Stimulated activated CD8-positive, alpha-beta memory T cell treated with anti-CD3 and anti-CD28 coated beads, Interleukin-7, amount 100 ng/mL, for 4 hours (primary cell): ENCODE data around the gene NTF3.

Experiments
- DNase-seq, 2 donors: peaks; one replicate each; pipeline ENCODE4 v3.0.0-alpha.2; 2020; ENCODE audit warnings: low read depth in 2 of 2

Gene NTF3

DNA sequence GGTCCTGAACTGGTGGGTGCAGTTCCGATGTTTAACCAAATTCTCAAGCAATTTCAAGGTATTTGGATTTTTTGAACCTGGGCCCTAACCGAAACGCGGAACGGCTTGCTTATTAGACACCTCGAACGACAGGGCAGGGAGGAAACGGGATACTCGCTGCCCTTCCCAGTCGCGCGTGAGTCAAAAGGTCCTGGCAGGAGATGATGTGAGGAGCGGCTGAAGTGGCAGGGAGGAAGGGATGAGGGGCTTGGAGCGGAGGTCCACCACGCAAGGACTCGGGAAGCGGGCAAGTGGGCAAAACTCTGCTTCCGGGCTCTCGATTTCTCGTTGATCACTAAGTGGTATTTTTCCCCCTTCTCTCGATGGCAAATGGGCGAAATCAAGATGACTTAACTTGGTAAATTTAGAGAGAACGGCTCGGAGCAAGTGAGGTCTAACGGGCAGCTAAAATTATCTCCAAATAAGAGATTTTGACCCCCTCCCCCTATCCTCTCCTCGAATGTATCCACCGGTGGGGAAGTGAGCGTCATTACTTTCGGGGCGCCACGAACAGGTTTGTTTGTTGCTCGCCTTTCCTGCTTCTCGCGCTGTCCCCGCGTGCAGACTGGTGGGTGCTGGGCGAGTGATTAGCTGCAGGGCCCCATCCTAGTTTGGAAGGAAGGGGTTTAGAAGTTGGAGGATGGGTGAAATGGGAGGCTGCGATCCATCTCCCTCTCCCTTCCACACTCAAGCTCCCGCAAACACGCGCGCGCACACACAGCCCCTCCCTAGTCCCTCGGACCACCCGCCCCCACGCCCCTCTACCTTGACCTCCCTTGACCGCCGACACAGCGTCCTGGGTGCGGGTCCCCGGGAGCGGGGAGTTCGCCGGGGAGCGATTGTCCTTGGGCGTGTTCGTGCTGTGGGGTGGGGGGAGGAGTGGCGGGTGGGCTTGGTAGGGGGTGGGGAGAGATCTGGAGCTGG is 986 bp upstream of the NTF3 start:
- DNase-seq, result no peak

DNA sequence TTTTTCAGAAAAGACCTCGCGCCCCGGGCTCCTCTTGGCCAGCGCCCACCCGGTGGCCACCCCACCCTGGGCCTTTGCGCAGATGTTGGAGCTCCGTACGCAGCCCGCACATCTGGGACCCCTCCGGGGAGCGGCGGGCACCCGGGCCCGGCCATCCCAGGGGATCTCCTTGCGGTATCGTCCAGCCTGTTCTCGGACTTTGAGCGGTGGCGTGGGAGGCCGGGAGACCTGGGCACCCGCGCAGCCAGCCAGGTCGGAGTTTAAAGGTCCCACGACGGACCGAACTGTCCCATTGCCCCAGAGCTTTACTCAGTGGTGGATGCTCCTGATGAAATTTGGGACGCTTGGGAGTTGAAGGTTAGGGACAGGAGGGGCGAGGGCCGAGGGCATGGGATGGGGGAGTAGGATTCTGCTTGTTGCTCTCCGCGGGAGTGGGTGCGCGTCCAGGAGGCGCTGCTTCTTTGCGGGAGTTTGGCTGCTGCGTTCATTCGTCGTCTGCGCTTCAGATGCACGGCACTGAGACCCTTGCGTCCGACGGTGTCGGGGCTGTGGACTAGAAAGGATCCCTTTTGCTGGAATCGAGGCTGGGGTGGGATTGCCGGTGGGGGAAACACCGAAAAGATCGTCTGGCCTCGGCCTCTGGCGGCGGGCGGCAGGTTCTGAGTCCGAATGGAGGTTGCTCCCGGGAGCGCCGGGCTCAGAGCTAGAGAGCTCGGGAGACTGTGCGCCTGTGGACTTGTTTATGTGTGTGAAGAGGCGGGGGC is 1.4 kb downstream of the NTF3 start:
- DNase-seq, result no peak

DNA sequence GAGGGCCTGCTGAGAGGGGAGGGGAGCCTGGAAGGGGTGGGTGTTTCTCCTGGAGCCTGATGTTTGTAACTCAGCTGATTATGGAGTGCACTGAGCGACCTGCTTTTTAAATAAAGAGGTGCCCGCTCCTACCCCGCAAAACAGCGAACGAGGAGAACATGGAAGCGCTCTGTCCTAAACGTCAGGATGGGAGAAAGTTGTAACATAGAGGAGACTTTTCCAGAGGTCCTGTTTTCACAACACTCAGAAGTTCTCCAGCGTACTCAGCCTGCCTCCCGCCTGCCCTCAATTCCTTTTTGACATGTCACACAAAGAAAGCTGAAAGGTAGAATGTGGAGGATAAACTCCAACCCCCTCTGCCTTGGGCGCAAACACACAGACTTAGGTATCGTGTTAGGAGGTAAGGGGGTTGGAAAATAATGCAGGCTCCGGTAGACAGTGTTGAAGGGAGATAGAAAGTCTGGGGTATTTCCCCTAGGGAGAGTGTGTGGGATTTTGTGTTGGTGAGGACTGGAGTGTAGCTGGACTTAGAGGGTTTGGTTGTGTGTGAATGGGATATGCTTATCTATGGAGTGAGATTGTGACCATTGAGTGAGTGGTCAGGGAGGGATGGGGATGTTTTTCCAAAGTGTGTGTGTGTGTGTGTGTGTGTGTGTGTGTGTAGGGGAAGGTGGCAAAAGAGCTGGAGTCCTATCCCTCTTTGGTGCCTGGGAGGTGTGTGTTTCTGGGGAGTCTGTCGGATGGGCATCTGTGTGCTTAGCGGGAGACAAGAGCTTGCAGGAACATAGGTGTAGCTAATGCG is 2.1 kb downstream of the NTF3 start:
- no peak for DNase-seq

DNA sequence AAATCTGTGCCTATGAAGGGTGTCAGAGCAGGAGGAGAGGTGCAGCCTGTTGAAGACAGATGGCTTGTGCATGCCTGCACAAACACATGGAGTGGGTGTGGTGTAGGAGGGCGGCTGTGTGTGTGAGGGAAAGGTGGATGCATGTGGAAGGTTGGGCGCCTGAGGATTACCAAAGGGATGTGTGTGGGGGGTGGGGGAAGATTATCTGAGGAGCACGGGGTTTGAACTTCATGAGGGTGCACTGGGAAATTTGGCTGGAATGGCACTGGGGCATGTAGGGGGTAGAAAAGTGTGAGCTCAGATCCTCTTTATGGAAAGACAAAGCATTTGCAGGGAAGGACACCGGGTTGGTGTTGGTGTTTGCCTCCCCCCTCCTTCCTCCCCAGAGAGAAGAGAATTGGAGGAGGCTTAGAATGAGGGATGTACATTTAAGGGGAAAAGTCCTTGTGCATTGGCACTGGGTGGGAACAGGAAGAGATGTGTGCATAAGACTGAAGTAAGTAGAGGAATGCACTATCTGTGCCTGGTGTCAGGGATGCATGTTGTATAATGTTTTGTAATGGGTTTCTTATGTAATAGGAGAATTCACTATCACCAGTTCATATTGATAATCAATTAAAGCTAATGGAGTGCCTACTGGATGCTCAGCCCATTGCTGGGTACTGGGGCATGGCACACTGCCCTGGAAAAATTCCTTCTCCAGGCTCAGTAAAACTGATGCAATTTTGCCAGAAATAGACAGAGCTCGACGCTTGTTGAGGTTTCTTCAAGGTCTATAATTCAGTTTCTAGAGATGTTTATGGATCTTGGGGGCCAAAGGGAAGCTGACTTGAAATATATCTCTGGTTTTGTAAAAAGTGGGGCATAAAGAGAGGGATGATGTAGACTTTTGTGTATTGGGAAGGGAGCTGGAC is 3.0 kb downstream of the NTF3 start:
- no peak for DNase-seq

DNA sequence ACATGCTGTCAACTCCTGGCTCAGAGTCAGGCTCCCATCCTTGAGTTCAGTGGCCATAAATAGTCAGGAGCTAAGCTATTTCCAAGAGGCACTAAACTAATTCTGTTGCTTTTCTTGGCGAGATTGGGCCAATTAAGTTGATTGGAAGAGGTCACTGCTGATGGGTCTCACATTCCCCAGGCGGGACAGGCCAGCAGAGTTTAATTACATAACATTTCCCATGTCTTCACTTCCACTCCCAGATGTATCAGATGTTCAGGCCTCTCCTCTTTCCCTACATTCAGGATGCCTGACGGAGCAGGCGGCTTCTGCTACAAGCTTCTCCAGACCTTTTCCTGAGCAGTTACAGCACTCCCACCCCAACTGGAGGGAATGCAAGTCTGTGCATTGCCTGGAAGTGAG is 5.3 kb downstream of the NTF3 start:
- DNase-seq, result no peak

DNA sequence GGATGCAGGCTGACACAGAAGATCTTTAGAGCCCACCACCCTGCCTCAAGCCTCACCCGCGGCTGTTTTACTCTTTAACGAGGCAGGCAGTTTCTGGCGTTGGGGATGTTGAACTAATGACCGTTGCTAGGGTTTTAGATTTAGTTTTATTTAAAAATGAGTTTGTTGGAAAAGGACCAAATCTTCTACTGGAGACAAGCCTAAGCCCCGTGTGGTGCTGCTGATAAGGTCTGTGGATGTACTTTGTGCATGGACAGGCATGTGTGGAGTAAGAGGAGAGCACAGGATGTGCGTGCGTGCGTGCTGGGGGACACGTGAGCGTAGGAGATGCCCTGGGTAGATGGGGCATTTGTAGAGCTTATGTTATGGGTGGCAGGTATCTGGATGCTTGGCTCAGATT is 5.7 kb downstream of the NTF3 start:
- DNase-seq, result no peak

DNA sequence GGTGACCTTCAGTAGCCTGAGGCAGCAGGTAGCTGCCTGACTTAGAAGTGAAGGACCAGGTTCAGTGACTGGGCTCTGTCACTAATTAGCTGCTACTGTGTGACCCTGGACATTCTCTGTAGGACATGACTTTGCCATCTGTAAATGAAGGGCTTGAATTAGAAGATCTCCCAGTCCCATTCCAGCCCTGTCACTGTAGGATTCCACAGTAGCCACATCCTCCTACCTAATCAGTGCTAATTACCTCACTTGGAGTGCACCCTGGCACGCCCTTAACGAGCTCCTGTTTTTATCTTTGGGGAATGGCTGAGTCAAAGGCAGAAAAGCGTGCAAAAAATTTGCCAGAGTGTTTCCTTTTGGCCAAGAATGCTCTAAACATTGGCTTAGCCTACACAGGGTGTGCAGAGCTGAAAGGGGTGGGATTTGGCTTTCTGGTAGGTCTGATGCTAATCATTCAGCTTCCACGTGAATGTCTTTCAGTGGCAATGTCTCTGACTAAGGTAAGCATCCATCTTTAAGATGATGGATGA is 6.8 kb downstream of the NTF3 start:
- no peak for DNase-seq

DNA sequence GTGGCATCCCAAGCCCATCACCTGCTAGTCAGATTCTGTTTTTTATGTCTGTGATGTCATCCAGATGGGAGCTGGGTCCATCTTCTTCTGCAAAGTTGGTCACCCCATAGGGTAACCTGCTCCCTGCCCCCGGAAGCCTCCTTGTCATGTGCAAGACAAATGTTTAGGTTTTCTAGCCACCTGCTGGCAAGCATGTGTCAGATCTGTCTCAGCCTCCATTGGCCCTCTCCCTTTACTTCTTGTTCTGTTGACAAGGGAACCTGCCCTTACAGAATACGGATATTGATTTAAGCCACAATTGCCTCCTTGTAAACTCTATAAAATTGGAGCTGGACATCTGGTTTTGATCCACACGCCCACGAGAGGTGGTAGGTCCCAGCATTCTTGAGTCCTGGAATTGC is 7.5 kb downstream of the NTF3 start:
- no peak for DNase-seq

DNA sequence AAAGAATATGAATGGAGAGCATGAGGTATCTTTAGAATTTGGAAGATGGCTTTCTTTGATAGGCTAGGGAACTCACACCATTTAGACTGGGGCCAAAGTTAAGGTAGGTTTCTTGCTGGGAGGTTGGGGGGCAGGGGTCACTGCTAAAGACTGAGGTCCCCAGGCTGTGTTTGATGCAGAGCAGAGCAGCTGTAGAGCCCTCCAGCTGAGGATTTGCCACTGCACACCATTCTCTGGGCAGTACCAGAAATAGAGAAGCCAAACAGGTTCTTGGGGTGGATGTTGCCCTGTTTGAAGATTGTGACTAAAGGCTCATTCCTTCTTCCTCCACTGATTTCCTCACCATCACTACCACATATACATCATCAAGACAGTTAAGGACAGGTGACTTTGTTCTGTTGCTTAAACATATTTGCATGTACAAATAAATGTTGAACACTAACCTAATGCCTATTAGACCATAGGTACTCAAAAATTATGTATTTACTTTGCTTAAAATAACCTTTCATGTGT is 7.9 kb downstream of the NTF3 start:
- no peak for DNase-seq

DNA sequence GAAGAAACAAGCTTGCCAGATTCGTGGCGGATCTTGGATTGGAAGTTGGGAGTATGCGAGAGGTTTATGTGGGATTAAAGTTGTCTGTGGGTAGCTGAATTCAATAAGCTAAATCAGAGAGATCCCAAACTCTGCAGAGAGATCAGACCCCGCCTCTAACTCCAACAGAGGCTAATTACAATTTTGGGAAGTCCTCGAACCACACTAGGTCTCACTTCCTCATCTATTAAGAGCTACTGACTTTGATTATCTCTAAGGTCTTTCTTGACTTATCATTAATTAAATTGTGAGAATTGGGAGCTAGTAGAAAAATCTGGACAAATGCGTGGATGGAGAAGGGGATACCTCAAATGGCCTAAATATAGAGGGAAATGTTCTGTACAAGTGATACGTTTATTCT is 9.1 kb downstream of the NTF3 start:
- DNase-seq, result no peak

DNA sequence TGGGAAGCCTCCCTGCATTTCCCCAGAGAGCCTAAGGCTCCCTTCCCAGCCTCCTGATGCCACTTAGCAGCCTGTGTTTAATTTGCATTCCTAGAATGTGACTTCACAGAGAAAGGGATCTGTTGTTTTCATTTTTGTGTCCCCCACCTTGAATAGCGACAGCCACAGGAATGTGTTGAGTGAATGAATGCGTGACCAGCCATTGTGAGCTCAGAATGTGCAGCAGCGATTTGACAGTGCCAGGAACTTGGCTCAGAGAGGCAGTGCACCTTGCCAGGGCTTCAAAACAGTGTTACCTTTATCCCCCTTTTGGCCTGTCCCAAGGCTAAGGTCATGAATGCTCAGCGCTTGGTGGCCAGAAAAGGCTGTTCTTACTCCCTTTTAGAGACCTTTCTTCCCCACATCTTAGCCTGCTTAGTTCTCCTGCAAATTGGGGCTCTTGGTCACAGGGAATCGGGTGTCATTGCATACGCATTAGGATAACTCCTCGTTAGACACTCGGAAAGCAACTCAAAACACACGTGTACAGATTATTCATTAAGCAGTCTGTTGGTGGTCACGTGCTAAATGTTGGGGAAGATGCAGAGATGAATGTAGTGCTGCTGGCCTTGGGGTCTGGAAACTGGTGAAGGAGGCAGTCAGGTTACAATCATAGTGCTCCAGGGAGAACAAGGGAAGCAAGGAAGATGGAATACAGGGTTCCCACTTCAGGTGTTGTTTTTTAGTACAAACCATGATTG is 9.8 kb downstream of the NTF3 start:
- DNase-seq, result no peak

DNA sequence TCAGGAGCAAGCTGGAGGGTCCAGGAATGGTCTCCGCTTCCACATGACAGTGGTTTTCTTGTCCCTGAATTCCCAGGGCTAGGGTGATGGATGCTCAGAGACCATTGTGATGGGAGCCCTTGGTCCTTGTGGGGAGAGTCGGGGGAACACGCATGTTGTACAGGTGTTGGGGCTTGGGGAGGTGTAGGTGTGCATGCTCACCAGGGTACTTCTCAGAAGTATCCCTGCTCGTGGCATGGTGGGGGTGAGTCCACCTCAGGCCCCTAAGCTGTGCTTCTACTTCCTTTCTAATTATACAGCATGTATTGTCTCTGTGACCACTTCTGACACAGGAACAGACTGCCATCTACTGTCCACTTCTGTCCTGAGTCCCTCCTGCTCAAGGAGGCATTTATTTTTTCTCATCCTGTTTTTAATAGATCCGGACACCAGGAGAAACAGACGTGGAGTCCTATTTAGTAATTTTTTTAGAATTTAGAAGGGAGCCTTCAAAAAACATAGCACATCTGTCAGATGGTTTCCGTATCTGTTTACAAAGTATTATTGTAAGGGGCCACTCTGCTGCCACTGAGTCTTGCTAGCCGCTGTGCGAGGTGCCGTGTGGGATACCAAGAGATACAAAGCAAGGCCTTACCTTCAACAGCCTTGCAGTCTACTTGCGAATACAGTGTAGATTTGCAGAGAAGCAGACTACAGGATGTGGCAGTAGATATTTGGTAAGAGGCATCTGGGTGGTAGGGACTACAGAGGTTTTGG is 10.5 kb downstream of the NTF3 start:
- no peak for DNase-seq

DNA sequence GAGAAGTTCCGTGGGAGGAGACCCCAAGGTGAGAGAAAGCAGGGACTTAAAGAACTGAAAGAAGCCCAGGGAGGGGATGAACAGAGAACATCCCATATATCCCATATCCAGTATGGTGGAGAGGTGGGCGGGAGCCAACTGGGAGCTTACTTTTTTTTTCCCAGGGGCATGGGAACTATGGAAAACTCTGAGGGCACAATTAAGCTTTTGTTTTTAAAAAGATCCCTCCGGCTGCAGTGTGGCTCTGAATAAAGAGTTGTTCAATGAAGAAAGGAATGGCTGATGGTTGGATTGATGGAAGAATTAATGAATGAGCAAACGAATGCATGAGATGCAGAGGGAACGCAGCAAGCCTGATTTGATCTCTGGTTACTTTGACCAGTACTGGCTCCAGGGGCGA is 12.6 kb downstream of the NTF3 start:
- no peak for DNase-seq

DNA sequence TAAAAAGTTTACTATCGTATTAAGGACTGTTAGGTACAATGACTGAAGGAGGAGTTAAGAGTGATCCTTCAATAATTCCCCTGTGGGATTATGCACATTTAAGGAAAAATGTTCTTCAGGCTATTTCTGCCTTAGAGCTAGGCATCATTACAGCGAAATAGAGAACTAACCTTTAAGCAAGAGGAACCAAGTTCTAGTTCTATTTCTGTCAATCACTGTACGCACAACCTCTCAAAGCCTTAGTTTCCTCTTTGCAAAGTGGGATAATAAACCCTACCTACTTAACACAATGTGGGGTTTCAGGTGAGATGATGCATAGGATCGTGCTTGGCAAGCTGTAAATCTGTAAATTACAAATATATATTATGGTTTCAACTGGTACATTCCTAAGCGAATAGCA is 15.4 kb downstream of the NTF3 start:
- no peak for DNase-seq

DNA sequence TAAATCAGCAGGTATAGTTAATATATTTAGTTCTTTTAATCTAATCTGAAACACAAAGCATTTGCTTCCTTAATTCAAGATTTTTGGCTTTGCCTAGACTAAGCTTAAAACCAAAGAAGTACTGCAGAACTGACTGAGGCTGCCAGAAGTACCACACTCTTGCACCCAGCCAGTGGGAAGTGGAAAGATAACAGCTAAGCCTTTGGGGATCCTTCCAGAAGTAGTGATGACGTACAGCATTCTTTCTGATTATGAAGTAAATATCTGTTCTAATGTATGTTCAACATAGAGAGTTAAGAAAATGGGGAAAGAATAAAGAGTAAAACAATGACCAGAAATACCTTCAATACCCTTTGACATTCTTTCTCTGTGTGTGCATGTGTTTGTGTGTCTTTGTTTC is 19.3 kb downstream of the NTF3 start:
- no peak for DNase-seq

DNA sequence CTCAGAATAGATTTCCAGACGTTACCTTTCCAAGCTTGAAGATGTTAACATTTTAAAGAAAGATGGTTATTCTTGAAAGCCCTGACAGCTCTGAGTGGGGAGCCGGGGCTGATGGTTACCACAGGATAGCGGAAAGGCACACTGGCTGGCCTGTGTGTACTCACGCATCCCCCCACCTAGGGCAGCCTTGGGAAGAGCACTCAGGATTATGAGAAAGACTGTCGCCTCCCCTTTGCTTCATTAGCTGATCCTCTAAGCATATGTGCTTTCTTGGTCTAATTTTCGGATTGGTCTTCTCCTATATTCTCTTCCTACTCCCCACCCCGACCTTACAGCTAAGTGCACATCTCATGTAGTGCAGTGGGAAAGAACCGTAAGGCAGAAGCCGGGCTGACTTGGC is 20.7 kb downstream of the NTF3 start:
- DNase-seq, result no peak

DNA sequence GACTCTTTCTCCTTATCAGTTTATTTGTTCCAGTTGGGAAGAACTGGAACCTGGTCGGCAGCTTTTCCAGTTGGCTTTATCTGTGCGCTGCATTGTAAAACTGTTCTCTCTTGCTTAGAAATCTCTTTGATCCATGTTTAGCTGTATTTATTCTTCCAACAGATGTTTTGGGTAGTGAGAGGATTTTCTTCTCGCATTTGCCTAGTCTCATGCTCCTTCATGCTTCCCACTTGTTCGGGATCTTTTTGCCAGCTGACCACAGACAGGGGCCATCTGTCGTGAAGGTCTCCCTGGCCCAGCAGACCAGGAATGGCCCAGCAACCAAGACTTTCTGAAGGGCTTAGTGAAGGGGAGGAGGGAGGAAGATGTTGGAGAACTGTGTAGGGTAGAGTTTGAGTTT is 21.6 kb downstream of the NTF3 start:
- no peak for DNase-seq

DNA sequence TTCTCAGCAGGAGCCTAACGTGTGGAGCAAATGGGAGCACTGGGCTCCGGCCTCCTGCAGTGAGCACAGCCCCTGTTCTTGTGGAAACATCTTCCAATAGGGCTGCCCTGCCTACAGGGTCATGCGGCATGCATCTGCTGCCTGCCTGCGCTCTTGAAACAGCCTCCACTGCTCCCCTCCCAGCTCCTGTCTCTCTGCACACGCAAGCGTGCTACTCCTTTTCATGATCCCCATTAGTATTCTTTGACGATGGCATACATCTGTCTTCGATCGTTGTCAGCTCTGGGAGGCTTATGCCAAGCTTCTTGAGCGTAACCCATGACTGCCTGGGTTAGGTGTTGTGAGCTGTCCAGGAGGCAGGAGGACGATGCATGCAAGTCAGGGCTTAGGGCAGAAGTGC is 23.1 kb downstream of the NTF3 start:
- no peak for DNase-seq

DNA sequence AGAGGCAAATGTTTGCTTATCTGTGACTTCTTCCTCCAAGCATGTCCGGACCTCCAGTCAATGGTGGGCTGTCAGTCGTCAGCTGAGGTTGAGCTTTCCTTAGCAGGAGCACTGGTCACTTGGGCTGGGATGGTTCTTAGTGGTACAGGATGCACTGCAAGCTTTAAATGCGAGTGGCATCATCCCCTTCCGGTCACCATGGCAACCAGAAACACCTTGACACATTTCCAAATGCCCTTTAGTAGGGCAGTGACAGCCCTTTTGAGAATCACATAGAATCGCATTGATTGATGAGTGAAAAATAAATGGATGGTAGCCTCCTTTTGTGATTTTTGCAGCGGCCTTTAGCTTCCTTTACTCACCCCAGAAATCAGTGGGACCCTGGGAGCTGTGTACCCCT is 24.1 kb downstream of the NTF3 start:
- no peak for DNase-seq
